Tibial nerve (tissue), 4 donors: ENCODE results near the gene SYNCRIP. TPM values are rescaled to one million over a fixed set of nuclear protein-coding genes. Genes with fewer than 3 reads are reported as not detected.
"Not testable (repeated sequence)": the region's sequence is repeated elsewhere in the genome, so short reads cannot be mapped to it uniquely, and the experiment has no call there.

ENCODE experiments used
- DNase-seq, 2 donors: peaks; one replicate each; pipeline ENCODE4 v3.0.0-alpha.2; 2019; ENCODE audit warnings: low spot score in 2 of 2
- H3K27ac ChIP-seq, 4 donors: fragments of 200-600 bp; sonication (generic) in 3 of 4; one replicate each; pipeline ENCODE4 v1.5.1; 2017 to 2019; ENCODE audit warnings: mild to moderate bottlenecking in 1 of 4
- H3K27me3 ChIP-seq, 2 donors: fragments of 200-600 bp; sonication (generic) in 1 of 2; one replicate each; pipeline versions ENCODE4 v1.5.1 to v1.6.0; 2017 to 2019
- H3K36me3 ChIP-seq, 3 donors: fragments of 200-600 bp; sonication (generic); one replicate each; pipeline ENCODE4 v1.5.1; 2018 to 2019
- H3K4me1 ChIP-seq, 4 donors: fragments of 200-600 bp; sonication (generic) in 3 of 4; one replicate each; pipeline ENCODE4 v1.5.1; 2017 to 2019
- H3K4me3 ChIP-seq, 4 donors: fragments of 200-600 bp; sonication (generic) in 3 of 4; one replicate each; pipeline ENCODE4 v1.5.1; 2017 to 2019; ENCODE audit warnings: mild to moderate bottlenecking in 1 of 4, moderate library complexity in 1 of 4
- H3K9me3 ChIP-seq, 4 donors: fragments of 200-600 bp; sonication (generic) in 3 of 4; one replicate each; pipeline ENCODE4 v1.5.1; 2017 to 2019
- EP300 ChIP-seq, 2 donors: sonication (generic); formaldehyde crosslinking; IDR thresholded peaks; one replicate each; pipeline ENCODE4 v1.6.1; 2017; ENCODE audit warnings: antibody characterized with exemption in 2 of 2, mild to moderate bottlenecking in 1 of 2
- POLR2A ChIP-seq, 2 donors: fragments of 450-650 bp; IDR thresholded peaks; one replicate each; pipeline ENCODE4 v1.6.1; 2017; ENCODE audit warnings: antibody characterized with exemption in 2 of 2, mild to moderate bottlenecking in 2 of 2, moderate library complexity in 2 of 2
- WGBS, 2 donors: methylation state at CpG; one replicate each; pipeline ENCODE4 v1.1.5; 2018; 5-methylcytosine and 5-hydroxymethylcytosine counted together
- total RNA-seq, 4 donors: library from RNA; depleted of rRNA; stranded (reverse); fragments of >200 nt; gene quantifications; one replicate each; pipeline ENCODE4 v1.1.0, GENCODE V29; 2016
- TF ChIP-seq, protein P1 (sequence below), 5 experiments: fragments of 200-600 bp in 3 of 5; fragments of 450-650 bp in 2 of 5; sonication (generic) in 3 of 5; IDR thresholded peaks; one replicate each; pipeline ENCODE4 v1.5.1; 2016 to 2019; ENCODE audit warnings: antibody characterized with exemption in 5 of 5, mild to moderate bottlenecking in 3 of 5, moderate library complexity in 2 of 5

SYNCRIP gene
- total RNA-seq, 4 donors from 2014 or later: 51.5 to 64.7 (median 53.2) TPM

DNA sequence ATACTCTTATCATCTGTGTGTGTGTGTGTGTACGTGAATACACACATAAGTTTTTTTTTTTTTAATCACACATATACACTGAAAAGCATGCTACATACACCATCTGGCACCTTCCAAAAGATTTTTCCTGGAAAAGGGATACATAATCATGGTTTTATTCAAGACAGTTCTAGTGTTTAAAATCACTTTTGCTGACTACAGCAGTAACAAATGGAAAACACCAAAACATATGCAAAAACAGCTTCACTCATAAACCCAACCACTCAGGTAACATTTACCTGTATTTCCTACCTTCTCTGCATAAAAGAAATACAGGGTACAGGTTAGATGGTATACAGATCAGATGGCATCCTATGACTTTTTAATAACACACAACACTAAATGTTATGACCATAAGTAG, 51.5 kb downstream of the SYNCRIP start:
- WGBS, 2 donors: 94 to 100% methylated on average over 1 of the region's 1 CpG
- no peaks in the 10 kb centered on the region for H3K27me3 ChIP-seq
- H3K36me3 ChIP-seq: peaks cover 0 to 16% (median 0%) of the 10 kb centered on the region in 3 donors
- no peak for TF ChIP-seq EP300 (IDR thresholded peaks at IDR 0.05)
- TF ChIP-seq POLR2A (IDR thresholded peaks at IDR 0.05): no peak
- TF ChIP-seq, protein P1, sequence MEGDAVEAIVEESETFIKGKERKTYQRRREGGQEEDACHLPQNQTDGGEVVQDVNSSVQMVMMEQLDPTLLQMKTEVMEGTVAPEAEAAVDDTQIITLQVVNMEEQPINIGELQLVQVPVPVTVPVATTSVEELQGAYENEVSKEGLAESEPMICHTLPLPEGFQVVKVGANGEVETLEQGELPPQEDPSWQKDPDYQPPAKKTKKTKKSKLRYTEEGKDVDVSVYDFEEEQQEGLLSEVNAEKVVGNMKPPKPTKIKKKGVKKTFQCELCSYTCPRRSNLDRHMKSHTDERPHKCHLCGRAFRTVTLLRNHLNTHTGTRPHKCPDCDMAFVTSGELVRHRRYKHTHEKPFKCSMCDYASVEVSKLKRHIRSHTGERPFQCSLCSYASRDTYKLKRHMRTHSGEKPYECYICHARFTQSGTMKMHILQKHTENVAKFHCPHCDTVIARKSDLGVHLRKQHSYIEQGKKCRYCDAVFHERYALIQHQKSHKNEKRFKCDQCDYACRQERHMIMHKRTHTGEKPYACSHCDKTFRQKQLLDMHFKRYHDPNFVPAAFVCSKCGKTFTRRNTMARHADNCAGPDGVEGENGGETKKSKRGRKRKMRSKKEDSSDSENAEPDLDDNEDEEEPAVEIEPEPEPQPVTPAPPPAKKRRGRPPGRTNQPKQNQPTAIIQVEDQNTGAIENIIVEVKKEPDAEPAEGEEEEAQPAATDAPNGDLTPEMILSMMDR (IDR thresholded peaks at IDR 0.05): no peak
- no peak overlapping the region for H3K4me3 ChIP-seq
- DNase-seq: no peak
- H3K27ac ChIP-seq: no peak overlapping the region
- H3K9me3 ChIP-seq: no peaks in the 10 kb centered on the region
- H3K4me1 ChIP-seq: peaks cover 5 to 25% (median 13%) of the 10 kb centered on the region in 4 donors

DNA sequence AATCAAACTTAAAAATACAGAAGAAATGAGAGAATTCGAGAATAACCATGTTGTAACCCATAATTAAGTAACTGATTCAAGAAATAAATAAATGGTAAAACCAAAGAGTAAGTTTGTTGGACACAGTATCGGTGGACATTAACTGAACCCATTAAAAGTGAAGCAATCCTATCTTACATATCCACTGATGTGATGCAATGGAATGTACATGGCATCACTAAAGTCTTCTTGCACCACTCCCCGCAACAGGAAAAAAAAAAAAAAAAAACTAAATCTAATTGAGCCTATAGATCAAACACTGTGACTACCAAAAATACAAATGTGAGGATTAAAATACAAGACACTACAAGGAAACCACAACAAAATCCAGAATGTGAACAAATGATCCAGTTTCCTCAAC, 56.9 kb downstream of the SYNCRIP start:
- TF ChIP-seq POLR2A (IDR thresholded peaks at IDR 0.05): no peak
- TF ChIP-seq, protein P1 (IDR thresholded peaks at IDR 0.05): no peak
- no peak for TF ChIP-seq EP300 (IDR thresholded peaks at IDR 0.05)
- 94 to 98% methylated on average over 3 of the region's 3 CpGs for WGBS, 2 donors
- no peaks in the 10 kb centered on the region for H3K27me3 ChIP-seq

DNA sequence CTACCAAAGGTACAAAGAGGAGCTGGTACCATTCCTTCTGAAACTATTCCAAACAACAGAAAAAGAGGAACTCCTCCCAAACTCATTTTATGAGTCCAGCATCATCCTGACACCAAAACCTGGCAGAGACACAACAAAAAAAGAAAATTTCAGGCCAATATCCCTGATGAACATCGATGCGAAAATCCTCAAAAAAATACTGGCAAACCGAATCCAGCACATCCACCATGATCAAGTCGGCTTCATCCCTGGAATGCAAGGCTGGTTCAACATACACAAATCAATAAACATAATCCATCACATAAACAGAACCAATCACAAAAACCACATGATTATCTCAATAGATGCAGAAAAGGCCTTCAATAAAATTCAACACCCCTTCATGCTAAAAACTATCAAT, 59.9 kb downstream of the SYNCRIP start:
- peaks cover 0 to 18% (median 0%) of the 10 kb centered on the region in 4 donors for H3K4me1 ChIP-seq
- 95 to 98% methylated on average over 4 of the region's 4 CpGs for WGBS, 2 donors
- H3K27me3 ChIP-seq: not testable (repeated sequence)

More for the DNA sequence above, 56.9 kb downstream of the SYNCRIP start:
- H3K27ac ChIP-seq: no peak overlapping the region
- H3K4me3 ChIP-seq: no peak overlapping the region
- peaks cover 0 to 34% (median 0%) of the 10 kb centered on the region in 3 donors for H3K36me3 ChIP-seq
- peaks cover 0 to 2% (median 0%) of the 10 kb centered on the region in 4 donors for H3K4me1 ChIP-seq
- no peak for DNase-seq
- peaks cover 0 to 29% (median 5%) of the 10 kb centered on the region in 4 donors for H3K9me3 ChIP-seq

DNA sequence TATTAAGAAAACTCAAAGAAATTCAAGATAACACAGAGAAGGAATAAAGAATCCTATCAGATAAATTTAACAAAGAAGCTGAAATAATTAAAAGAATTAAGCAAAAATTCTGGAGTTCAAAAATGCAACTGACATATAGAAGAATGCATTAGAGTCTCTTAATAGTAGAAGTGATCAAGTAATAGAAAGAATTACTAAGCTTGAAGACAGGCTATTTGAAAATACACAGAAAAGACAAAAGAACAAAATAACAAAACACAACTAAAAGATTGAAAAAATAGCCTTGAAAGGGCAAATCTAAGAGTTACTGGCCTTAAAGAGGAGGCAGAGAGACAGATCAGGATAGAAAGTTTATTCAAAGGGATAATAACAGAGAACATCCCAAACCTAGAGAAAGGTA, 61.1 kb downstream of the SYNCRIP start:
- Histone ChIP-seq H3K4me3 (no peak overlapping the region), H3K27me3 (no peaks in the 10 kb centered on the region), H3K9me3 (peaks cover 0 to 29% (median 5%) of the 10 kb centered on the region in 4 donors), H3K27ac (no peak overlapping the region), H3K36me3 (peaks cover 0 to 25% (median 0%) of the 10 kb centered on the region in 3 donors), H3K4me1 (peaks cover 0 to 30% (median 0%) of the 10 kb centered on the region in 4 donors)
- DNase-seq: no peak
- TF ChIP-seq, protein P1 (IDR thresholded peaks at IDR 0.05): no peak
- no peak for TF ChIP-seq EP300 (IDR thresholded peaks at IDR 0.05)
- no peak for TF ChIP-seq POLR2A (IDR thresholded peaks at IDR 0.05)

More for the DNA sequence above, 59.9 kb downstream of the SYNCRIP start:
- H3K4me3 ChIP-seq, DNase-seq, H3K27ac ChIP-seq: not testable (repeated sequence)
- H3K36me3 ChIP-seq: peaks cover 0 to 35% (median 0%) of the 10 kb centered on the region in 3 donors
- peaks cover 0 to 29% (median 5%) of the 10 kb centered on the region in 4 donors for H3K9me3 ChIP-seq

DNA sequence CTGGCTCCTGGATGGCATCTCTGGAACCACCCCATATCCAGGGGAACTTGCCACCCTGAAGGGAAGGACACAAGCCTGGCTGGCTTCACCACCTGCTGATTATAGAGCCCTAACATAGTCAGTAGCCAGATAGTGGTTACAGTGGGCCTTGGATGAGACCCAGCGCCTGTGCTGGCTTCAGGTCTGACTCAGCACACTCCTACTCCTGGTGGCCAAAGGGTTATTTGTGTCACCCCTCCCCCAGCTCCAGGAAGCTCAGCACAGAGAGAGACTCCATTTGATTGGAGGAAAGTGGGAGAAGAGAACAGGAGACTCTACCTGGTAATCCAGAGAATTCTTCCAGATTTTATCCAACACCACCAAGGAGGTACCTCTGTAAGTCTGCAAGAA, 61.8 kb downstream of the SYNCRIP start:
- H3K9me3 ChIP-seq: peaks cover 0 to 29% (median 5%) of the 10 kb centered on the region in 4 donors
- DNase-seq: no peak
- no peak overlapping the region for H3K4me3 ChIP-seq
- TF ChIP-seq POLR2A (IDR thresholded peaks at IDR 0.05): no peak
- TF ChIP-seq EP300 (IDR thresholded peaks at IDR 0.05): no peak
- H3K36me3 ChIP-seq: peaks cover 0 to 24% (median 0%) of the 10 kb centered on the region in 3 donors
- no peaks in the 10 kb centered on the region for H3K27me3 ChIP-seq
- H3K27ac ChIP-seq: no peak overlapping the region
- peaks cover 0 to 35% (median 0%) of the 10 kb centered on the region in 4 donors for H3K4me1 ChIP-seq
- 91 to 100% methylated on average over 1 of the region's 1 CpG for WGBS, 2 donors

DNA sequence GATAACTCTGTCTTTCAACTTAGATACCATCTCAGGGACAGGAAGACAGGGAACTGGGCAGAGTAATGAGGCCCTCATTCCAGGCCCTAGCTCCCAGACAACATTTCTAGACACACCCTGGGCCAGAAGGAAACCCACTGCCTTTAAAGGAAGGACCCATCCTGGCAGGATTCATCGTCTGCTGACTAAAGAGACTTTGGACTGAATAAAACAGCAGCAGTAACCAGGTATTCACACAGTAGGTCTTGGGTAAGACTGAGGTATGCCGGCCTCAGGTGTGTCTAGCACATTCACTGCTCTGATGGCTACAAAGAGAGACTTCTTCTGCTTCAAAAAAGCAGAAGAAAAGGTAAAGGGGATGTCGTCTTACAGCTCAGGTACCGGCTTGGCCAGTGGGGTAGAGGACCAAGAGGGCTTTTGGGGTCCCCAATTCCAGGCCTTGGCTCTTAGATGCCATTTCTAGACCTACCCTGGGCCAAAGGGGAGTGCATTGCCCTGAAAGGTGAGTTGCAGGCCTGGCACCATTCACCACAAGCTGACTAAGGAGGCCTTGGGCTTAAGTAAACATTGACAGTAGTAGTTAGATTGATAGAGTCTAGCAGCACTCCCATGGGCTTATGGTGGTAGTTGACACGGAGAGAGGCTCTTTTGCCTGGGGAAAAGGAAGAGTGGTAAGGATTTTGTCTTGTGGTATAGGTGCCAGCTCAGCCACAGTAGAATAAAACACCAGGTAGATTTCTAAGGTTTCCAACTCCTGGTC, 62.4 kb downstream of the SYNCRIP start:
- TF ChIP-seq EP300 (IDR thresholded peaks at IDR 0.05): no peak
- no peak for TF ChIP-seq POLR2A (IDR thresholded peaks at IDR 0.05)
- TF ChIP-seq, protein P1 (IDR thresholded peaks at IDR 0.05): no peak
- H3K36me3 ChIP-seq: peaks cover 0 to 24% (median 0%) of the 10 kb centered on the region in 3 donors
- no peak for DNase-seq
- WGBS, 2 donors: 86 to 94% methylated on average over 5 of the region's 5 CpGs
- peaks cover 0 to 29% (median 5%) of the 10 kb centered on the region in 4 donors for H3K9me3 ChIP-seq
- H3K4me3 ChIP-seq: no peak overlapping the region
- H3K4me1 ChIP-seq: peaks cover 0 to 41% (median 0%) of the 10 kb centered on the region in 4 donors
- H3K27me3 ChIP-seq: no peaks in the 10 kb centered on the region
- H3K27ac ChIP-seq: no peak overlapping the region
